Measurements from ENCODE around the gene HSD17B2. TPM values are rescaled to one million over a fixed set of nuclear protein-coding genes. Genes with fewer than 3 reads are reported as not detected.

The HSD17B2 gene
- total RNA-seq, 1 experiment from 2014 or later: not detected

GRCh38 chr16:82119405-82119804 is 84.4 kb downstream of the HSD17B2 start:
- POLR2A ChIA-PET: no interaction called here
- intact Hi-C loops (cut with micrococcal nuclease): no loop called here
- Histone ChIP-seq H3K9me3 (ENCODE audit: control insufficient read depth in 1 of 2, insufficient read depth in 1 of 2, low read depth in 1 of 2, low read length in 2 of 2) (no peaks in the 10 kb centered on the region), H3K27me3 (ENCODE audit: insufficient read depth, low read length) (no peaks in the 10 kb centered on the region), H3K4me3 (replicated peaks in 1 of 2; ENCODE audit: low read depth in 1 of 2, low read length in 2 of 2) (no peak overlapping the region), H3K79me2 (ENCODE audit: insufficient read depth, low read length) (no peaks in the 10 kb centered on the region), H3K4me1 (ENCODE audit: control insufficient read depth in 1 of 2, insufficient read depth in 2 of 2, low read length in 2 of 2) (no peaks in the 10 kb centered on the region), H3K36me3 (ENCODE audit: control insufficient read depth in 1 of 2, insufficient read depth in 2 of 2, low read length in 2 of 2) (no peaks in the 10 kb centered on the region), H2AFZ (ENCODE audit: low read depth, low read length, poor library complexity, severe bottlenecking) (no peak overlapping the region), H3K9ac (ENCODE audit: low read length) (no peak overlapping the region), H3K4me2 (ENCODE audit: low read length) (no peak overlapping the region), H3K9me2 (ENCODE audit: insufficient read depth) (no peaks in the 10 kb centered on the region), H4K20me1 (ENCODE audit: insufficient read depth) (no peaks in the 10 kb centered on the region), H3K27ac (ENCODE audit: low read depth, low read length) (no peak overlapping the region)
- ATAC-seq (no peak), DNase-seq (ENCODE audit: low read depth, low spot score) (no peak)
- CTCF ChIA-PET: no interaction called here
- RAD21 ChIA-PET (ENCODE audit: low non-redundant PET in 1 of 2, low total read pairs in 2 of 2, uncharacterized antibody in 2 of 2, unreplicated experiment in 2 of 2): interaction anchor here in 1 of 2 experiments (0.5 kb wide), 1 partner anchor 42 kb away, joined by 5 read pairs; no protein-coding TSS in a partner anchor
- TF ChIP-seq ZNF274 (IDR thresholded peaks at IDR 0.05; ENCODE audit: low read depth, low read length) (no peak), SIN3A (IDR thresholded peaks at IDR 0.05; ENCODE audit: low read depth) (no peak), EZH2 (IDR thresholded peaks at IDR 0.05) (no peak), YY1 (IDR thresholded peaks at IDR 0.05; ENCODE audit: extremely low read depth, insufficient replicate concordance, low read depth, low read length) (no peak), ZBTB33 (IDR thresholded peaks at IDR 0.05; ENCODE audit: extremely low read depth, insufficient replicate concordance, low read length) (no peak), CEBPB (IDR thresholded peaks at IDR 0.05; ENCODE audit: low read depth) (no peak), RAD21 (IDR thresholded peaks at IDR 0.05; ENCODE audit: low read depth) (no peak), CTCF (IDR thresholded peaks at IDR 0.05 in 2 of 3, conservative IDR thresholded peaks at IDR 0.05 in 1 of 3; ENCODE audit: borderline replicate concordance in 1 of 3, insufficient read depth in 1 of 3, low read depth in 2 of 3, low read length in 2 of 3) (no peak), ATF3 (IDR thresholded peaks at IDR 0.05) (no peak), POLR2A (IDR thresholded peaks at IDR 0.05; ENCODE audit: borderline replicate concordance, extremely low read depth, insufficient read depth, insufficient read length) (no peak), REST (IDR thresholded peaks at IDR 0.05; ENCODE audit: low read depth) (no peak), FOSL1 (IDR thresholded peaks at IDR 0.05; ENCODE audit: low read depth) (no peak), SP1 (IDR thresholded peaks at IDR 0.05; ENCODE audit: low read depth) (no peak), JUND (IDR thresholded peaks at IDR 0.05) (no peak), EGR1 (IDR thresholded peaks at IDR 0.05; ENCODE audit: low read depth) (no peak), ZFX (IDR thresholded peaks at IDR 0.05) (no peak), ELF1 (IDR thresholded peaks at IDR 0.05; ENCODE audit: borderline replicate concordance, low read depth) (no peak), MAX (IDR thresholded peaks at IDR 0.05) (no peak)
- no TSS peak for BruUV-seq (replicated peaks)
